ENCODE results near the gene CABLES1.

GRCh38 chr18:23235336-23235735, 100.1 kb downstream of the CABLES1 start:
- TF ChIP-seq CTCF (IDR thresholded peaks at IDR 0.05; ENCODE audit: insufficient read depth, low read length, poor library complexity, severe bottlenecking) (no peak), EZH2phosphoT487 (conservative IDR thresholded peaks at IDR 0.05; ENCODE audit: low read length) (no peak)

All from SU-DHL-6 (cell line).